ENCODE data around the gene BHLHE41.

Gene BHLHE41

DNA sequence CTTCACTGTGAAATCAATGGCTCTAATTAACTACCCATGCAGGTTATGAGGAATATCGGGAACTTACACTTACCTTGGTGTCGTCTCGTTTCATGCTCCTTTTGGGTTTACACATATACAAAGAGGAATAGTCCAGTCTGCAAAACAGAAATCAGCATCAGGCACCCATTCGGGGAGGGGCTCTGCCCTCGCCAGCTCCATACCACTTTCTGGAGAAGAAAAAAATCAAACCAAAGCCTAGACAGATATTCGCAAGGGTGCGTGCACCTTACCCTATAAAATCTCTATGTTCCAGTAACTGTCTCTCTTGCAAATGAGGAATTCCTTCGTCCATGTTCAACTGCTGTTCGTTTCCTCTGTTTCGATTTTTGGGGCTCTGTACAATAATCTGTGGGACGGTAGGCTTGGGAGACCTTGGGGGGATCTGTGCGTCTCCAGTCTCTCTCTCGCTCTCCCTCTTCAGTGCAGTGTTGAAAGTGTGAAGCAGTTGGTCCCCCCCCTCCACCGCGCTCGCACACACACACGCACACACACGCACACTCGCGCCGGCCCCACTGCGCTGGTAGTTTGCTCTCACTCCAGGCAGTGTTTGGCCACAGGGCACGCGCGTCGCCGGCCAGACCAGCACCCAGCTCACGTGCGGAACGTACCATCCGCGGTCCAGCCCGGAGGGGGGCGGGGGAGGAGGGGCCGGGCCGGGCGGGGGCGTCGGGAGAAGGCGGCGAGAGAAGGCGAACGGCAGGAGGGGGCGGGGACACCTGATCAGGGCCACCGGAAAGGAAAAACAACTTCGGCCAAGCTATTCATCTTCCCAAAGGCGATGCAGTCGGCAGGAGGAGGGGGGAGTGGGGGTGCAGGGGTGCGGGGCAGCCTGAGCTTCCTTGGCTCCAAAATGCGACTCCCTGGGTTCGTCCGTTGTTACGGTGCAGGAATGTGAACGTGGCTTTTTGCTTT is at the start of gene BHLHE41:
Gene BHLHE41, minus strand, starts transcription at position 592 of the 954 bp plus-strand sequence. Its CDS starts 258 bp downstream, at position 334.
- Histone ChIP-seq H3K27ac (ENCODE audit: low read depth, low read length) (no peak within 1 kb of the TSS), H3K27me3 (ENCODE audit: control insufficient read depth, insufficient read depth, low read length) (peaks cover 98% of the 10 kb centered on the region), H3K9ac (ENCODE audit: low read depth, low read length) (no peak within 1 kb of the TSS)

GRCh38 chr12:26172946-26173552 is 48.2 kb upstream of the BHLHE41 start:
- no peak overlapping the region for H3K9ac ChIP-seq (ENCODE audit: low read depth, low read length)
- no peaks in the 10 kb centered on the region for H3K27me3 ChIP-seq (ENCODE audit: control insufficient read depth, insufficient read depth, low read length)
- no peaks in the 10 kb centered on the region for H3K9me3 ChIP-seq (ENCODE audit: control insufficient read depth, insufficient read depth, low read length)
- no peak overlapping the region for H3K27ac ChIP-seq (ENCODE audit: low read depth, low read length)
- H3K4me1 ChIP-seq (ENCODE audit: control insufficient read depth, insufficient read depth, low read length), result no peaks in the 10 kb centered on the region
- H3K36me3 ChIP-seq (ENCODE audit: control insufficient read depth, insufficient read depth, low read length), result no peaks in the 10 kb centered on the region
- no peak overlapping the region for H3K4me3 ChIP-seq (ENCODE audit: low read depth, low read length)

More for the DNA sequence above, at the start of gene BHLHE41:
- no peaks in the 10 kb centered on the region for H3K9me3 ChIP-seq (ENCODE audit: control insufficient read depth, insufficient read depth, low read length)
- H3K36me3 ChIP-seq (ENCODE audit: control insufficient read depth, insufficient read depth, low read length), result no peaks in the 10 kb centered on the region
- H3K4me3 ChIP-seq (ENCODE audit: low read depth, low read length), result peak within 1 kb of the TSS; percentile 74
- peaks cover 33% of the 10 kb centered on the region for H3K4me1 ChIP-seq (ENCODE audit: control insufficient read depth, insufficient read depth, low read length)

DNA sequence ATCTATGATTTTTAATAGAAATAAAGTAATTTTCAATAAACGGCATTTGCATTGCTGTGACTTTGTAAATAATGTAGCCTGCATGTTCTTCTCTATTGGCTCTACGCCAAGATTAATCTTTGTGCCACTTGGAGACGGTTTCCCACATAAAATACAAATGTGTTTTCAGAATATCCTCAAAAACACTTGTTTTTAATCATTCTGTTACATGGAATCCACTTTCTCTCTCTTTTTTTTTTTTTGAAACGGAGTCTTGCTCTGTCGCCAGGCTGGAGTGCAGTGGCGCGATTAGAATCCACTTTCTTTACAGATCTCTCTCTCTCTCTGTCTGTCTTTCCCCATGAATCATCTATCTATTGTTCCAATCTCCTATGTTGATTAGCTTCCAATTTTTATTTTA is 47.7 kb upstream of the BHLHE41 start:
- H3K27ac ChIP-seq (ENCODE audit: low read depth, low read length), result no peak overlapping the region
- H3K4me1 ChIP-seq (ENCODE audit: control insufficient read depth, insufficient read depth, low read length), result no peaks in the 10 kb centered on the region
- no peaks in the 10 kb centered on the region for H3K27me3 ChIP-seq (ENCODE audit: control insufficient read depth, insufficient read depth, low read length)
- H3K9me3 ChIP-seq (ENCODE audit: control insufficient read depth, insufficient read depth, low read length), result no peaks in the 10 kb centered on the region
- no peak overlapping the region for H3K9ac ChIP-seq (ENCODE audit: low read depth, low read length)
- H3K4me3 ChIP-seq (ENCODE audit: low read depth, low read length), result no peak overlapping the region
- no peaks in the 10 kb centered on the region for H3K36me3 ChIP-seq (ENCODE audit: control insufficient read depth, insufficient read depth, low read length)

- no peaks in the 10 kb centered on the region for H3K27me3 ChIP-seq (ENCODE audit: control insufficient read depth, insufficient read depth, low read length)
- H3K9ac ChIP-seq (ENCODE audit: low read depth, low read length), result no peak overlapping the region
- no peaks in the 10 kb centered on the region for H3K4me1 ChIP-seq (ENCODE audit: control insufficient read depth, insufficient read depth, low read length)
- no peak overlapping the region for H3K27ac ChIP-seq (ENCODE audit: low read depth, low read length)
- no peaks in the 10 kb centered on the region for H3K36me3 ChIP-seq (ENCODE audit: control insufficient read depth, insufficient read depth, low read length)
- H3K4me3 ChIP-seq (ENCODE audit: low read depth, low read length), result no peak overlapping the region
- H3K9me3 ChIP-seq (ENCODE audit: control insufficient read depth, insufficient read depth, low read length), result no peaks in the 10 kb centered on the region
These were observed 47.2 kb upstream of the BHLHE41 start for GRCh38 chr12:26172013-26172412.

GRCh38 chr12:26164118-26164517 is 39.3 kb upstream of the BHLHE41 start:
- no peaks in the 10 kb centered on the region for H3K4me1 ChIP-seq (ENCODE audit: control insufficient read depth, insufficient read depth, low read length)
- H3K9me3 ChIP-seq (ENCODE audit: control insufficient read depth, insufficient read depth, low read length), result no peaks in the 10 kb centered on the region
- H3K27ac ChIP-seq (ENCODE audit: low read depth, low read length), result no peak overlapping the region
- H3K4me3 ChIP-seq (ENCODE audit: low read depth, low read length), result no peak overlapping the region
- H3K9ac ChIP-seq (ENCODE audit: low read depth, low read length), result no peak overlapping the region
- H3K36me3 ChIP-seq (ENCODE audit: control insufficient read depth, insufficient read depth, low read length), result no peaks in the 10 kb centered on the region
- no peaks in the 10 kb centered on the region for H3K27me3 ChIP-seq (ENCODE audit: control insufficient read depth, insufficient read depth, low read length)

GRCh38 chr12:26162905-26163304 is 38.1 kb upstream of the BHLHE41 start:
- H3K4me1 ChIP-seq (ENCODE audit: control insufficient read depth, insufficient read depth, low read length), result no peaks in the 10 kb centered on the region
- no peaks in the 10 kb centered on the region for H3K36me3 ChIP-seq (ENCODE audit: control insufficient read depth, insufficient read depth, low read length)
- H3K27me3 ChIP-seq (ENCODE audit: control insufficient read depth, insufficient read depth, low read length), result no peaks in the 10 kb centered on the region
- no peak overlapping the region for H3K4me3 ChIP-seq (ENCODE audit: low read depth, low read length)
- H3K9me3 ChIP-seq (ENCODE audit: control insufficient read depth, insufficient read depth, low read length), result no peaks in the 10 kb centered on the region
- H3K9ac ChIP-seq (ENCODE audit: low read depth, low read length), result no peak overlapping the region
- no peak overlapping the region for H3K27ac ChIP-seq (ENCODE audit: low read depth, low read length)

DNA sequence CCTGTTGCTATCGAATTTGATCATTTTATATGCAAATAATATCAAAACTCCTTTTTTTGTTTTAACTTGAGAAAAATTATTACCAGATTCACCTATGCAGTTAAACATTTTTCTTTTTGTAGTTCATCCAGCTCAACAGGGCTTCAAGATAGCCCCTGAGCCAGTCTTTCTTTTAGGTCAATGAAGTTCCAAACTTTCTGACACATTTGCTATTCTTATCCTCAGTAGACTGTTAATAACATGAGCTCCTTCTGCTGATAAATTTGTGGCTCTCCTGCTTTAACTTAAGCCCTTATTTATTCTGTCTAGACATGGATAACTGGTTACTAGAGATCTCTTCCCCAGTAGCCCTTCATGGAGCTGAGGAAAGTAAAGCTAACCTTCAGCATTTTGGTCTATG is 37.3 kb upstream of the BHLHE41 start:
- no peak overlapping the region for H3K27ac ChIP-seq (ENCODE audit: low read depth, low read length)
- no peaks in the 10 kb centered on the region for H3K36me3 ChIP-seq (ENCODE audit: control insufficient read depth, insufficient read depth, low read length)
- H3K9ac ChIP-seq (ENCODE audit: low read depth, low read length), result no peak overlapping the region
- no peaks in the 10 kb centered on the region for H3K27me3 ChIP-seq (ENCODE audit: control insufficient read depth, insufficient read depth, low read length)
- no peaks in the 10 kb centered on the region for H3K9me3 ChIP-seq (ENCODE audit: control insufficient read depth, insufficient read depth, low read length)
- H3K4me1 ChIP-seq (ENCODE audit: control insufficient read depth, insufficient read depth, low read length), result no peaks in the 10 kb centered on the region
- no peak overlapping the region for H3K4me3 ChIP-seq (ENCODE audit: low read depth, low read length)

DNA sequence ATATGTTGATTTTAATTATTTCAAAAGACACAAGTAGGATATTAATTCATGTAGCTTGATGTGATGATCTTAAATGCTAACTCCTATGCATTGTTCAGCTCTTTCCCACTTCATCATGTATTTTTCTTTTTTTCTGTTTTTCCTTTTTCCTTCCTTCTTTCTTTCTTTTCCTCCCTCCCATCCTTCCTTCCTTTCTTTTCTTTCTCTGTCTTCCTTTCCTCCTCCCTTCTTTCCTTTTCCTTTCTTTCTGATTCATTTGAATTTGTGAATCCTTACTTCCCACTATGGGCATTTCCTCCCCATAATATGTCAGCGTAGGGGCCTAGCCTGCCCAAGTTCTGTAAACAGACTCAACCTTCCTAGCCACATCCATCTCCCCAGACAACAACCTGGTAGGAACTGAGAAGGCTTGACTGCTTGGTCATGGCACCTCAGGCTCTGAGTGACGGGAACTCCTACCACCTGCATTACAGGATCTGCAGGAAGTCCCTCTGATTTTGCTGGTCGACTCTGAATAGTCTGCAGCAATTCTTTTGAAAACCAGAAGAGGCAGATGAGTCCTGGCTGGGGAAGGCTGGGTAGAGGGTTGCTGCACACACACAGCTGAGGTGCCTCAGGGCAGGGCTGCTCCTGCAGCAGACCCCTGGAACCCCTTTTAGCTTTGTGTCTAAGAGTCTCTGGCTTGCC is 33.4 kb upstream of the BHLHE41 start:
- Histone ChIP-seq H3K27me3 (ENCODE audit: control insufficient read depth, insufficient read depth, low read length) (no peaks in the 10 kb centered on the region), H3K27ac (ENCODE audit: low read depth, low read length) (no peak overlapping the region), H3K9me3 (ENCODE audit: control insufficient read depth, insufficient read depth, low read length) (no peaks in the 10 kb centered on the region), H3K4me3 (ENCODE audit: low read depth, low read length) (no peak overlapping the region), H3K36me3 (ENCODE audit: control insufficient read depth, insufficient read depth, low read length) (no peaks in the 10 kb centered on the region), H3K9ac (ENCODE audit: low read depth, low read length) (no peak overlapping the region), H3K4me1 (ENCODE audit: control insufficient read depth, insufficient read depth, low read length) (no peaks in the 10 kb centered on the region)

GRCh38 chr12:26157001-26157400 is 32.2 kb upstream of the BHLHE41 start:
- no peaks in the 10 kb centered on the region for H3K27me3 ChIP-seq (ENCODE audit: control insufficient read depth, insufficient read depth, low read length)
- no peak overlapping the region for H3K4me3 ChIP-seq (ENCODE audit: low read depth, low read length)
- H3K4me1 ChIP-seq (ENCODE audit: control insufficient read depth, insufficient read depth, low read length), result peaks cover 3% of the 10 kb centered on the region
- no peak overlapping the region for H3K27ac ChIP-seq (ENCODE audit: low read depth, low read length)
- no peaks in the 10 kb centered on the region for H3K9me3 ChIP-seq (ENCODE audit: control insufficient read depth, insufficient read depth, low read length)
- no peaks in the 10 kb centered on the region for H3K36me3 ChIP-seq (ENCODE audit: control insufficient read depth, insufficient read depth, low read length)
- H3K9ac ChIP-seq (ENCODE audit: low read depth, low read length), result no peak overlapping the region

DNA sequence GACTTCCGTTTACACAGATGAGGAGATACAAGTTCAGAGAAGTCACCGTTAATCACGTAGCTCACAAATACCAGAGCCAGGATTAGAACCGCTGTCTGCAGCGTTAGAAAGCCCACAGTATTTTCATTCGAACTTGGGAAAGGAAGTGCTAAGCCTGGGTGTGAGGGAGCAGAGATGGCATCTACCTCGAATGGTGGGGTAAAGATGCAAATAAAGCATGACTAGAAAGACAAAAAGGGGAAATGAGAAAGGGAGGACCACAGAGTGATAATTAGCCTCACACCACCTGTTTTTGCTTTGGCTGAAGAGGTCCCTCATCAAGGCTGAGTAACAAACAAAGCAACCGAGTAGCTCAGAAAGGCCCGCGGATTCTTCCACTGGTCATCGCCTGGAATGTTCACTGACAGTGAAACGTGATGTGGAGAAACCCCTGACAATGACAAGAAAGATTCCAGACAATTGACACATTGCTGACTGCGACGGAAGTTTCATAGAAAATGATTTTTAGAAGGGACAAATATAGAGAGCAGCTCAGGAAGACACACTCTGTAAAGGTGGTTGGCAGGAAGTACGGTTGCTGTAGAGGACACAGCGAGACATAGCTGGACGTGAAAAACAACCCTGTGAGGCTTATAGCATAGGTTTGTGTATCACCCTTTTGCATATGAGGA is 31.5 kb upstream of the BHLHE41 start:
- Histone ChIP-seq H3K4me1 (ENCODE audit: control insufficient read depth, insufficient read depth, low read length) (peaks cover 8% of the 10 kb centered on the region), H3K9me3 (ENCODE audit: control insufficient read depth, insufficient read depth, low read length) (no peaks in the 10 kb centered on the region), H3K4me3 (ENCODE audit: low read depth, low read length) (no peak overlapping the region), H3K9ac (ENCODE audit: low read depth, low read length) (no peak overlapping the region), H3K27me3 (ENCODE audit: control insufficient read depth, insufficient read depth, low read length) (no peaks in the 10 kb centered on the region), H3K27ac (ENCODE audit: low read depth, low read length) (no peak overlapping the region), H3K36me3 (ENCODE audit: control insufficient read depth, insufficient read depth, low read length) (no peaks in the 10 kb centered on the region)

All from HUES48 (cell line).